ENCODE data around the gene ZEB1.

- TF ChIP-seq CTCF (conservative IDR thresholded peaks at IDR 0.05; ENCODE audit: low read length), result no peak
- TF ChIP-seq EZH2phosphoT487 (IDR thresholded peaks at IDR 0.05; ENCODE audit: borderline replicate concordance), result no peak
These were observed 28.7 kb downstream of the ZEB1 start for GRCh38 chr10:31347705-31348104.
